ENCODE data around the gene SORBS1.

SORBS1 gene

DNA sequence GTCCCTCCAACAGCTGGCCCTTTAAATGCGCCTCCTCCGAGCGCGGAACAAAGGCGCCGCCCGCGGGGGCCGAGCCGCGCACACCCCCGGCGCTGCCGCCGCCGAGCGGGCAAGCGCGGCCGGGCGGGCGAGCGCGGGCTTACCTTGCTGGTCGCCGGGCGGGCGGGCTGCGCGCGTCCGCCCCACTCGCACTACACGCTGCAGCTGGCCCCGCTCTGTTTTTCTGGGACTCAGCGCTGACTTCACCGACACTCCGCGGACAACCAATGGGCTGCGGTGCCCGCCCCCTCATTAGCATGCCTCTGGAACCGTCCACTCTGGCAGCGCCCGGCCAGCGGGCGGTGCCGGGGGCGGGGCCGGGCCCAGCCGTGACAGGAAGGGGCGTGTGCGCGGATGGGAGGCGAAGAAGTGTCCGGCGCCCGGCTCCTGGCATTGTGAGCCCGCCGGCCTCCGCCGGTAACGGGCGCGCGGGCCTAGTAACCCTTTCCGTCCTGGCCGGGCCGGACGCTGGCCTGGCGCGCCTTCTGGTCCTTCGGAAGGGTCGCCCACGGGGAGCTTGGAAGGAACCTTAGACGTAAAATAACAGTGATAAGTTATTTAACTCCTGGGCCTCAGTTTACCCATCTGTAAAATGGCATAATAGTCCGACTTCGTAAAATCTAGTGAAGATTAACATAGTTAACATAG lies at the start of gene SORBS1:
SORBS1 (minus strand) TSS at position 195 of the 687 bp plus-strand sequence. CDS start 120,236 bp downstream, outside the sequence.
- peak; percentile 89 for DNase-seq (ENCODE audit: low spot score)

DNA sequence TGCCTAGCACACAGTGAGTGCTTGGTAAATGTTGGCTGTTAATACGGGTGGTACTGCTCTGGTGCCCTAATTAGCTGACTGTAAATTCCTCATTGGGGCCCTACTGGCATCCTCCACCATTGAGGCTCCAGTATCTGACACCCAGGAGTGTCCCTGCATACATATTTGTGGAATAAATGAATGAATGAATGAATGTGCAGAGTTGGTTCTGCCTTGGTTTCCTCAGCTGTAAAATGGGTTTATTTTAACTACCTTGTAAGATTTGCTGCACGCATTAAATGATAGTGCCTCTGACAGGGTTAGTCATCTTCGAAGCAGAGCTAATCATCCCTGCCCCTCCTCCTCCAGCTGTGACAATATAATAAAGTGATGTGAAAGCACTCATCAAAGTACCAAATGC lies 49.6 kb upstream of the SORBS1 start:
- no peak for DNase-seq (ENCODE audit: low spot score)

DNA sequence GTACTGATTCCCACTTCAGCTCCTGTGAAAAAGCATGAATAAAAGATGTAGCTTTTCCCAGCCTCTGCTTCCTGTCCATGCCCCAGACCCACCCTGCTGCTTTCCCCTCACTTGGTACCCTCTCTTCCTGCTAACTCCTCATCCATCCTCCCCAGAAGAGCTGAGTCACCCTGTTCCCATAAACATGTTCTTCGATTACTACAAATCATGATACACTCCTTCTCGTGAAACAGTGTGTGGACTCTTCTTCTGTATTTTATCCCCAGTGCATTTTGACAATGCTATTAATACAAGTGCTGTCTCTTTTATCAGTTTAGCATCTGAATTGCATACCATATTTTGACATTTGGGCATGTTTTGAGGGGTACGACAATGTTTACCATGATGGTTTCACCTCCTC lies 45.8 kb upstream of the SORBS1 start:
- no peak for DNase-seq (ENCODE audit: low spot score)

DNA sequence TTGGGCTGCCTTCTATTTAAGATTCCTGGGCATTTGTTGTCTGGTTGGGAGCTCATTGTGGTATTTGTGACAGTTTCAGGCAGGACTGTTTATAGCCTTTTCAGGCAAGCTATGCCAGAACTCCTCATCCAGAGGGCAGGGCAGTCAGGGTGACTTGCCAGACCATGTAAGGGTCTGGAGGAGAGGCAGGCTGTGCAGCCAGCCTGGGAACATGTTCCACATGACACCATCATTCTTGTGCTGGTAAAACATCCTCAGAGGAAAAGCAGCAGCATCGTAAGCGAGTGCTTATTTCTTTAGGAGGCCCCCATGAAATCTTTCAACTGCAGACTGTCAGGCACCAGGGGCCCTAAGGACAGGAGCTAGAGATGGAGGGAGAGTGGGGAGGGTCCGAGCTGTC lies 44.0 kb upstream of the SORBS1 start:
- no peak for DNase-seq (ENCODE audit: low spot score)

DNA sequence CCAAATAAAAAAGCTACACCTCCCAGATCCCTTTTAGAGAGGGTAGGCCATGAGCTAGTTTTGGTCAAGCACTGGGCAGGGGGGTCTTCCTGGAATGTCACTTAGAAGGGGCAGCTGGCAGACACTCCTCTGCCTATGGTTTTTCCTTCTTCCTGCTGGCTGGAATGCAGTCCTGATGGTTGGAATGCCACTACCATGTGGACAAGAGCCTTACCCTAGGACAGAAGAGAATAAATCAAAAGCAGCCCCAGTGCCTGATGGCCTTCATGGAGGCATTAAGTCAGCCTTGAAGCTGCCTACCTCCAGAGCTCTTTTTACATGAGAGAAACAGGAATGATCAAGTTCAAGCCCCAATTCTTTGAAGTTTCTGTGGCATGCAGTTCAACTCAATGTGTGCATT lies 43.5 kb upstream of the SORBS1 start:
- no peak for DNase-seq (ENCODE audit: low spot score)

DNA sequence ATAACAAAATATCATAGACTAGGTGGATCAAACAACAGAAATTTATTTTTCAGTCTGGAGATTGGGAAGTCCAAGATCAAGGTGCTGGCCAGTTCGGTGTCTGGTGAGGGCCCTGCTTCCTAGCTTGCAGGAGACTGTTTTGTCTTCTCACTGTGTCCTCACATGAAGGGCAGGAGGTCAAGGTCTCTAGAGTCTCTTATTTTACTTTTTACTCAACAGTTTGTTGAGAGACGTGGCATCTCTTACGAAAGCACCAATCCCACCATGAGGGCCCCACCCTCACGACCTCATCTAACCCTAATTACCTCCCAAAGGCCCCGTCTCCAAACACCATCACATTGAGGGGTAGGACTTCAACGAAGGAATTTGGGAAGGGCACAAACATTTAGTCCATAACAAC lies 41.2 kb upstream of the SORBS1 start:
- DNase-seq (ENCODE audit: low spot score) = no peak

DNA sequence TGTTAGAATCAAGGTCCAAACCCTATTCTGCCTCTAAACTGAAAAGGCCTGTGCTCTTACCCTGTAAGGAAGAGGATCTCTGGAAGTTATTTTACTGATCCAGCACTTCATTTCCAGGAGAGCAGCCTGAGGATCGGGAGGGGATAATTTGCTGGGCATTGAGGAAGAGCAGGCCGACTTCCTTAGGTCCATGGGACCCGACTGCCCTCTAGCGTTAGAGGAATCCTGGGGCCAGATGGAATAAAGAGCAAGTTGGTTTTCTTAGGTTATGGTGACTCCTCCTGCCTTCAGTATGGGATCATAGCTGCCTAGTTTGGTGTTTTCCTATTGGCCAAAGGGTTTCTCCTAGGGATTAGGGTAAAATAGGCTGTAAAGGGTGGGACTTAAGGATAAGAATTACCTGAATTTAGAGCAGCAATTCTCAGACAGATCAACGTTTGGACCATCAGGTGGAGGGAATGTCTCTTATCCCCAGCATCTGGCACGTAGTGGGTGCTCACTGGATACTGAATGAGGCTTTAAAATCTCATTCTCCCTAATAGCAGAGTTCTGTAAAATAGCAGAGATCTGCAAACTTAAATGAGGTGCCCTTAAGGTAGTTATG lies 40.0 kb upstream of the SORBS1 start:
- DNase-seq (ENCODE audit: low spot score) = peak; percentile 59

- no peak for DNase-seq (ENCODE audit: low spot score)
Measured at GRCh38 chr10:95600158-95600557, 39.0 kb upstream of the SORBS1 start.

GRCh38 chr10:95597788-95598187 lies 36.6 kb upstream of the SORBS1 start:
- no peak for DNase-seq (ENCODE audit: low spot score)

DNA sequence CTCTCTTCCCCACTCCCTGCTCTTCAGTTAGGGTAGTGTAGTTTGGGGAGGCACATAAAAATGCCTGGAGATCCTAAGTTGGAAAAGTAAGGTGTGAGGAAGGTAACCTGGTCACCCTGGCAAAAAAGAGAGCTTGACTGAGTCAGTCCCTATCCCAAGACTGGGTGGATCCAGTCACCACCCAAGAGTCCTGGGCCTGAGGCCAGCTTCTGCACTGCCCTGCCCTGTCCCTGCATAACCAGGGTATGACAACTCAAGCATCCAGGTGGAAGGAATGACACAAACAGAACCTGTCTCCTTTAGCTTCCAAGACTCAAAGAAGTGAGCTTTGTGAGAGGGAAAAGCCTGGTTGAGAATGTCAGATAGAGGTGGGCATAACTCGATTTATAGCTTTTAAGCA lies 26.9 kb upstream of the SORBS1 start:
- no peak for DNase-seq (ENCODE audit: low spot score)

GRCh38 chr10:95579835-95580535 lies 18.8 kb upstream of the SORBS1 start:
- no peak for DNase-seq (ENCODE audit: low spot score)

GRCh38 chr10:95579292-95579691 lies 18.1 kb upstream of the SORBS1 start:
- DNase-seq (ENCODE audit: low spot score) = no peak

DNA sequence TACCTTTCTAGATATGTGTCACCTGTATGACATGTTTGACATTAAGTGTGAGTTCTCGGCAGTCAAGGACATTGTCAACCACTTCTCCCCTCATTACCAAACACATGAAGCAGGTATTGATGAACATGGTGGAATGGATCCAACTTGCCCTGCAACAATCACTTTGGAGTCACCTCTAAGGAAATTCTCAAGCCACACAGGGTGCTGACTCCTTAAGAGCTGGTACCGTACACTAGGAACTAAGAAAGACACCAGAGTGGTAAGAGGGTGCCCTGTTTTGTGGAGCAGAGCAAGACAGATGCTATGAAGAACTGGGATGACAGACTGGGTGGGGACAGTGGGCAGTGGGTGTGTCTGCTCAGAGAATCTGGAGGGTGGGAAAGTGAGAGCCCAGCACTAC lies 17.4 kb upstream of the SORBS1 start:
- no peak for DNase-seq (ENCODE audit: low spot score)

DNA sequence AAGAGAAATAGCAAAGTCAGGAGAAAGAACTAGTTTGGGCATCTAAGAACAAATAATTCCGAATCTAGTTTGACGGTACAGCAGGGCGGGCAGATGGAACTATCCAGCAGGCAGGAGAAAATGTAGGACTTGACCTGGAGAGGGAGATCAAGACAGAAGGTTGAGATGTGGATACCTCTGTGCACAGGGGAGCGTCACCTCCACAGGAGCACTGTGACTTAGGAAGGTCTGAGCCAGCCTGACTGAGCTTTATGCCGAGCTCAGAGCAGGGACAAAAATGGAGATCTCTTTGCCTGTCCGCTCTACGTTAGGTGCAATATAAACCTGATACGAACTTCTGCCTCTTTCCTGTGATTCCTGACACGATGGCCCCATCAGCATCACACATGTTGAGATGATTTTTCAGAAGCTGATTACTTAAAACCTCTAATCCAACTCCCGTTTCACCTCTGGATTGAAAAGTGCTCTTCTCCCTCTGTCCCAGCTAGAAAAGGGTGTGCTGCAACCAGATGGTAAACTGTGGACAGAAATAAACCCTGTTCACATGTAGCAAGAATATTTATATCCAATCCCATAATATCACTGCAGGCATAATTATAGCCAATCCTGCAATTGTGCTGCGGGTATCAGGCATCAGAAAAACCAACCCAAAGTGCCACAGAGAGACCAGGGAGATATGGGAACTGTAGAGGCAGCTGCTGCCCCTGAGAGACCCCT lies 13.6 kb upstream of the SORBS1 start:
- DNase-seq (ENCODE audit: low spot score) = no peak

- no peak for DNase-seq (ENCODE audit: low spot score)
Measured at GRCh38 chr10:95573964-95574604, 12.9 kb upstream of the SORBS1 start.

DNA sequence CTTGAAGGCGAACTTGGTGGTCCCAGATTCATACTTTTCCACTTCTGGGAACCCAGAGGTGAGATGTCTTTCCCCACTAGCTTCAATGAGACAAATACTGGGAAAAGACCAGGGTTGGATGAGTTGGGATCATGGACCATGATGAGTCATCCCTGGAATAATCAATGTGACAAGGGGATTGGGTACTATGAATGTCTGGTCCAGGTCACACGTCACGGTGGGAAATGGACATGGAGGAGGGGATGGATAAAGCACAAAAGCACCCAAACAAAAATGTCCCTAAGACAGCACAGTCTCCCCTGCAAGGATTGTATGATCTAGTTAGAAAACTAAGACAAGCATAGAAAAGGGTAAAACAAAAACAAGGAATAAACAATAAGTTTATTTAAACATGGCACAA lies 12.4 kb upstream of the SORBS1 start:
- no peak for DNase-seq (ENCODE audit: low spot score)

DNA sequence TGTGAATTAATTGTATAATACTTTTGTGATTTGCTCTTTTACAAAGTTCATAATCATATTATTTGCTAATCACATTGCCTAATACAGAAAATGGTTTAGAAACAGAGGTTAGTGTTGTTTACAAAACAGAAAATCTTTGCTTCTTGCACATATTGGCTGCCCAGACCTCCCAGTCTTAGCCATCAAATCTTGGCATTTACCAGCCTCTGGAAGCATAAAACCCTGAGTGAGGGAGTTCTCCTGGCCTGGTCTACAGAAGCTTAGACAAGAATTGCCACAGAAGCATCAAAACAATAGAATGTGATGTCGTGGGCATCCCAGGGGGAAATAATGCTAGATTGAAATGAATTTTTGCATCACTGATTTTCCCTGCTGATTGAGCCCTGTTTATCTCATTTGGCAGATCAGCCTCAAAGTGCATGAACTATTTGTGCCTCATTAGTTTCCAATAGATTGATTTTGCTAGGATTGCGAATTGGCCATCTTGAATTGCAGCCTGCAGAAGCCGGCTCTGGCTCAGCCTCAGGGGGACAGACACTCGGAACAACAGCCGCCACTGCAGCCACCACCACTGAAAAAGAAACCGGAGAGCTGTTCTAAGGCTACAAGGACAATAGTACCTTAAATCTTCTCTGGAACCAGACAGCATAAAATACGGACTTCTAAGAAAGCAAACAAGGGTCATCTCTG lies 11.1 kb upstream of the SORBS1 start:
- no peak for DNase-seq (ENCODE audit: low spot score)

GRCh38 chr10:95571390-95571789 lies 10.2 kb upstream of the SORBS1 start:
- no peak for DNase-seq (ENCODE audit: low spot score)

DNA sequence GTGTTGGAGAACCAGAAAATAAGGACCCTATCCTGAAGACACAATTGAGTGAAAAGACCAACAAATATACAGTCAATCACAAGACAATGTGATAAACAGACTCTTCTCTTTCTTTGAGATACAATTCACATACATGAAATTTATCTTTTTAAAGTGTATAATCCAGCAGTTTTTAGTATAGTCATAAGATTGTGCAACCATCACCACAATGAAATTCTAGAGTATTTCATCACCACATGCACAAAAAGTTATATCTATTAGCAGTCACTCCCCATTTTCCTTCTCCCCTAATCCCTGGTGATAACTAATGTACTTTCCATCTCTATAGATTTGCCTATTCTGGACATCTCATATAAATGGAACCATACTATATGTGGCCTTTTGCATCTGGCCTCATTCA lies 8.2 kb upstream of the SORBS1 start:
- DNase-seq (ENCODE audit: low spot score) = no peak

DNA sequence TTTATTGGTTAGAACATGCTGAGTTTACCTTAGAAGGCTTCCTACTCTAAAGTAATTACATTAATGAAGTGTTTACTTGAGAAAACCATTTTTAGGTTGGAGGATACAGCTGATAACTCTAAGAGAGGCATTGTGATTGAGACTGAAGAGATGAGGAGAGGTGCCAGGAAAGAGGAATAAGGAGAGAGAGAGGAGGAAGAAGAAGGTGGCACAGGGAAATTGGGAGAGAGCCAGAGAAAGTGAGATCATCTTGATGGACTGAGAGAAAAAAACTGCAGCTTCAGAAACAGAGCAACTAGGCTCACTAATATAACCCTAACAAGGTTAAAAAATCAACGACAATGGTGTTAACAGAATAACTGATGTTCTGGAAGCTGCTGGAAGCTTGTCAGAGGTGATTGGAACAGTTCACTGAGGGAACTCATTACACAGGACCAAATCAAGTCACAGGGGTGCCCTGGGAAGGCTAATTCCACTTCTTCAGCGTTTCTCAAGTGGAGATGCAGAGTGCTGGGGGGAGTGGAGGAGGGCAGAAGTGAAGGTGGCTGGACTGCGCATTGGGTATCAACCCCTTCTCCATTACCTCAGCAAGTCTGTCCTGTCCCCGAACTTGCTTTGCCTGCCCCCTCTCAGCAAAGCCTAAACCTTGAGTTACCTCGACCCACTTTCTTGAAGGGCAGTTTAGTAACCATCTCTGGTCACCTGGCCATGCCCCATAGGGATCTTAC lies 6.9 kb upstream of the SORBS1 start:
- no peak for DNase-seq (ENCODE audit: low spot score)

GRCh38 chr10:95566136-95566535 lies 5.0 kb upstream of the SORBS1 start:
- no peak for DNase-seq (ENCODE audit: low spot score)

Measured in COLO829 (cell line).